Colonic mucosa (tissue), 4 donors: ENCODE measurements around the gene HIVEP3. TPM values are rescaled to one million over a fixed set of nuclear protein-coding genes. Genes with fewer than 3 reads are reported as not detected.

Experiments
- DNase-seq: peaks from one replicate; pipeline ENCODE4 v3.0.0-alpha.2; 2020
- H3K27ac ChIP-seq: fragments of 200-600 bp; one replicate; pipeline ENCODE4 v1.8.0; 2021
- H3K27me3 ChIP-seq: fragments of 200-600 bp; one replicate; pipeline ENCODE4 v1.8.0; 2021
- H3K36me3 ChIP-seq: fragments of 200-600 bp; one replicate; pipeline ENCODE4 v1.8.0; 2021
- H3K4me1 ChIP-seq: fragments of 200-600 bp; one replicate; pipeline ENCODE4 v1.8.0; 2021; ENCODE audit warnings: mild to moderate bottlenecking
- H3K4me3 ChIP-seq: fragments of 200-600 bp; one replicate; pipeline ENCODE4 v1.8.0; 2021
- H3K9ac ChIP-seq, 2 donors: one replicate each; pipeline ENCODE4 v1.7.0; 2013; ENCODE audit warnings: control low read depth in 2 of 2, low read depth in 2 of 2, low read length in 2 of 2
- H3K9me3 ChIP-seq: fragments of 200-600 bp; one replicate; pipeline ENCODE4 v1.8.0; 2021
- CTCF ChIP-seq: fragments of 200-600 bp; IDR thresholded peaks from one replicate; pipeline ENCODE4 v1.8.0; 2022; ENCODE audit warnings: antibody characterized with exemption, mild to moderate bottlenecking
- intact Hi-C: fragments of 100-400 bp; cut with DNase I; formaldehyde crosslinking; loops from one replicate; pipeline ENCODE4 v1.14.1; 2022
- total RNA-seq, 2 donors: library from RNA; stranded (reverse); fragmentation: NEBNext Ultra II Directional in 1 of 2; extraction: Animal tissue kit (Norgen Biotek cat#: 25700) in 1 of 2; gene quantifications; one replicate each; pipeline ENCODE4 v1.2.1, GENCODE V29; 2021
- donor health status: healthy.
- donor health status: DM: no; HTN: no; CAD: no.
- donor health status: DM: no; HTN: no; CAD: no.

The HIVEP3 gene
- total RNA-seq, 2 donors from 2014 or later = 1.9 to 3.3 TPM

DNA sequence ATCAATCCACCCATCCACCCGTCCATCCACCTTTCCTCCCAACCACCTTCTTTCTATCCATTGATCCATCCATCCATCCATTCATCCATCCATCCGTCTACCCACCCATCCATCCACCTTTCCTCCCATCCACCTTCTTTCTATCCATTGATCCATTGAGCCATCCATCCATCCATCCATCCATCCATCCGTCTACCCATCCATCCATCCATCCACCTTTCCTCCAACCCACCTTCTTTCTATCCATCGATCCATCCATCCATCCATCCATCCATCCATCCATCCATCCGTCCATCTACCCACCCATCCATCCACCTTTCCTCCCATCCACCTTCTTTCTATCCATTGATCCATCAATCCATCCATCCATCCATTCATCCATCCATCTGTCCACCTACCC lies 429.2 kb downstream of the HIVEP3 start:
- Histone ChIP-seq H3K27ac (no peak overlapping the region), H3K9ac (no peak overlapping the region)
- intact Hi-C loops = no loop called here

GRCh38 chr1:41488040-41488951 lies 430.4 kb downstream of the HIVEP3 start:
- Histone ChIP-seq H3K9ac (no peak overlapping the region), H3K4me1 (peaks cover 5% of the 10 kb centered on the region), H3K9me3 (no peaks in the 10 kb centered on the region), H3K27me3 (no peaks in the 10 kb centered on the region), H3K36me3 (no peaks in the 10 kb centered on the region), H3K27ac (no peak overlapping the region), H3K4me3 (no peak overlapping the region)
- TF ChIP-seq CTCF = no peak
- intact Hi-C loops = no loop called here
- no peak for DNase-seq

More for the DNA sequence above, 429.2 kb downstream of the HIVEP3 start:
- Histone ChIP-seq H3K27me3 (no peaks in the 10 kb centered on the region), H3K9me3 (no peaks in the 10 kb centered on the region), H3K4me3 (no peak overlapping the region), H3K4me1 (peaks cover 5% of the 10 kb centered on the region), H3K36me3 (no peaks in the 10 kb centered on the region)
- TF ChIP-seq CTCF = no peak
- DNase-seq = no peak

DNA sequence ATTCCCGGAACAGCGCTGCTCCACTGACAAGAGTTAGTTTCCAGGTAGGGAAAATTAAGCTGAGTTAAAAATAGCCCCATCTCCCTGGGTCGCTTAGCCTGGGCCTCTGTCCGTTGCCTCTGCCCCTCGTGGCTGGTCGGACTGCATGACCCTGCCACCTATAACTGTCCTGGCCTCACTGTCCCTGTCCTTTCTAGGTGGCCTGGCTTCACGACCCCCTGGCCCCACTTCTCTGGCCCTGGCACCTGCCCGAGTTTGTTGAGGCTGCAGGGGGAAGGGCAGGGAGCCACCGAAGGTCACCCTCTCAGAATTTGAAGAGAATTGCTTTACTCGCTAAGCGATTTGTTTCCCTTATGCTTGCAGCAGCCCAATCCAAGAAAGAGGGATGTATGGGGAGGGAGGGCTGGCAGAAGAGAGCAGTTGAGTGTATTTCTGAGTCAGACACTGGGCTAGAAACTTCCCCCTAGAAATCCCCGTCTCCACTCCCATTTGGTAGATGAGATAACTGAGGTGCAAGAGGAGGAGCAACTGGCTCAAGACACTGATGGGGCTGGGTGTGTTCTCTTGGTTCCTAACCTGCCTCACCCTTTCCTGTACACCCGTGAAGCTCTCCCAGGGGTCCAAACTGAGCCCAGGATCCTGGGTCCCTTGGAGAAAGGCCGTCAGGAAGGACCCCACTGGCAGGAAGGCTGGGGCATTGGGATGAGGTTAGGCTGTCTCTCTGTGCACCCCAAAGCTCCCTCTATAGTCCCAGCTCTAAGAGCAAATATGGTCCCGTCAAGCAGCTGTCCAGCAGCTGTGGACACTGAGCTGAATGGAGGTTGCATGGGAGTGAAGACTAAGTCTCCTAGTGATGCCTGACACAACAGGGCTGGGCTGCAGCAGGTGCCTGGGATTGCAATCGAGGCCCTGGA lies 431.3 kb downstream of the HIVEP3 start:
- no peak for TF ChIP-seq CTCF
- intact Hi-C loops = no loop called here
- DNase-seq = no peak
- Histone ChIP-seq H3K9me3 (no peaks in the 10 kb centered on the region), H3K27me3 (no peaks in the 10 kb centered on the region), H3K27ac (no peak overlapping the region), H3K4me3 (no peak overlapping the region), H3K9ac (no peak overlapping the region), H3K4me1 (peaks cover 5% of the 10 kb centered on the region), H3K36me3 (no peaks in the 10 kb centered on the region)

DNA sequence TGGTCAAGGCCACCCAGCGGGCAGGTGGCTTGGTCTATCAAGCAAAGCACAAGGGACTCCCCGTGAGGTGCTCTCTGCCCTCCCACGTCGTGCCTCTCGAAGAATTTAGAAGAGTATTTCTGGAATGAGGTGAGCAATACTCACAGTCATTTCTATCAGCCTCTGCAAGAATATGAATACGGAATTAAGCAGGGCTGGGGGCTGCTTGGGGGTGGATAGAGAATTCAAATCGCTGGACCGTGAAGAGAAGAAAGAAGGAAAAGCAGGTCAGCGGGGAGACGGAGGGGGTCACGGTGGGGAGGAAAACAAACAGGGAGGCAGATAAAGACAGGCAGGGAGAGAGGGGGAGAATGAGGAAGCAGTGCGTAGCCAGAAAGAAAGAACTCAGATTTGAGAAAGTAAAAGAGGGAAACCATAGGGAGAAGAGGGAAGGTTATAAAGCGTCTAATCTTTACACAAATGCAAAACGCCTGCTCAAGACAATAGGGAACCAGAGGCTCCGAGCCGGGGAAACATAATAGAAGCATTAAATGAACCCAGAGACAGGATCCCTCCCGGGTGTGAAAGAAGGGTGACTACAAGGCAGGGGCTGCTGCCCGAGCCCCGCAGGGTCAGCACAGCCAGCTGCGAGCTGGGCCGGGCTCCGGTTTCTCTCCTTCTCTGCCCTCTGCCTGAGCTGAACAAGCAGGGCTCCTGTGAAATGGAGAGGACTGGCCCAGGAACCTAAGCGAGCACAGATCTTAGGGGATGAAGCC lies 432.2 kb downstream of the HIVEP3 start:
- Histone ChIP-seq H3K27me3 (no peaks in the 10 kb centered on the region), H3K4me3 (no peak overlapping the region), H3K36me3 (no peaks in the 10 kb centered on the region), H3K9me3 (no peaks in the 10 kb centered on the region), H3K9ac (no peak overlapping the region), H3K4me1 (peaks cover 5% of the 10 kb centered on the region), H3K27ac (no peak overlapping the region)
- intact Hi-C loops = no loop called here
- no peak for DNase-seq
- TF ChIP-seq CTCF = no peak

DNA sequence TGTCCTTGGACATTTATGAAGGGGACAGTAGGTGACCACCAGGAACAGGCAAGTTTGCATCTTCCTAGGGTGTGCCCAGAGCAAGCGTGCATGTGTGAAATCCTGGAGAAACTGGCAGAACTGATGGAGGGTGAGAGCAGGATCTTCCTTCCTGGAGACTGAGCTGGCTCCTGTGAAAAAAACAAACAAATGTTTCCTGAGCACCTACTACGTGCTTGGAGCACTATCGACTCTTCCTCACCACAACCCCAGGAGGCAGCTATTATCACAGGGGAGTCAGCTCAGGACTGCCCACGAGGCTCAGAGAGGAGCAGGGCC lies 432.7 kb downstream of the HIVEP3 start:
- no peak overlapping the region for H3K9ac ChIP-seq
- no peak for TF ChIP-seq CTCF
- H3K4me1 ChIP-seq = peaks cover 5% of the 10 kb centered on the region
- H3K27me3 ChIP-seq = no peaks in the 10 kb centered on the region
- H3K4me3 ChIP-seq = no peak overlapping the region
- no peaks in the 10 kb centered on the region for H3K9me3 ChIP-seq
- no peak overlapping the region for H3K27ac ChIP-seq
- DNase-seq = no peak
- intact Hi-C loops = no loop called here
- H3K36me3 ChIP-seq = no peaks in the 10 kb centered on the region
